Measurements from ENCODE around the gene WASHC2C. TPM values are rescaled to one million over a fixed set of nuclear protein-coding genes. Genes with fewer than 3 reads are reported as not detected.

WASHC2C gene
- 62.0 and 62.4 TPM in 2 replicates for total RNA-seq

GRCh38 chr10:45726703-45727420 is at the start of gene WASHC2C:
WASHC2C (plus strand) TSS chr10:45727266; CDS start chr10:45727318, 52 bp downstream.

Other genes starting within 250 kb of the WASHC2C start
- gene ZFAND4, start 54.5 kb upstream of the WASHC2C start, total RNA-seq = 6.3 and 9.8 TPM in 2 replicates
- 3.8 and 6.3 TPM in 2 replicates for gene AGAP4, start 120.2 kb downstream of the WASHC2C start, total RNA-seq
- gene TIMM23, start 245.2 kb downstream of the WASHC2C start, total RNA-seq = 61.2 and 84.8 TPM in 2 replicates

Data from smooth muscle cell of trachea (primary cell).